IPS DF 6.9 (cell line): Measurements from ENCODE around the gene AFF3.

Experiments used
- DNase-seq: peaks from one replicate; pipeline ENCODE4 v3.0.0-alpha.2; 2013; ENCODE audit warnings: low read depth, low spot score
- H3K27ac ChIP-seq: one replicate; pipeline ENCODE4 v1.5.1; 2013; ENCODE audit warnings: low read length, control low read depth
- H3K27me3 ChIP-seq: 2 replicates; pipeline ENCODE4 v1.6.1; 2013; ENCODE audit warnings: mild to moderate bottlenecking, low read length; ENCODE audit not compliant: control insufficient read depth, insufficient read depth
- H3K36me3 ChIP-seq: 2 replicates; pipeline ENCODE4 v1.6.1; 2013; ENCODE audit warnings: low read length; ENCODE audit not compliant: control insufficient read depth, insufficient read depth
- H3K4me1 ChIP-seq: 2 replicates; pipeline ENCODE4 v1.6.1; 2013; ENCODE audit warnings: low read length; ENCODE audit not compliant: control insufficient read depth, insufficient read depth
- H3K4me3 ChIP-seq: 2 replicates; pipeline ENCODE4 v1.5.1; 2013; ENCODE audit warnings: mild to moderate bottlenecking, low read length
- H3K9me3 ChIP-seq: 2 replicates; pipeline ENCODE4 v1.6.1; 2013; ENCODE audit warnings: low read length, inconsistent platforms; ENCODE audit not compliant: control insufficient read depth, insufficient read depth
- WGBS: extraction: QIAGEN DNeasy Blood & Tissue Kit; methylation state at CpG from one replicate; pipeline ENCODE4 v1.1.7; 2013; ENCODE audit warnings: mixed read lengths, missing lambda C conversion rate; ENCODE audit not compliant: insufficient read length, insufficient coverage; 5-methylcytosine and 5-hydroxymethylcytosine counted together

AFF3 gene

DNA sequence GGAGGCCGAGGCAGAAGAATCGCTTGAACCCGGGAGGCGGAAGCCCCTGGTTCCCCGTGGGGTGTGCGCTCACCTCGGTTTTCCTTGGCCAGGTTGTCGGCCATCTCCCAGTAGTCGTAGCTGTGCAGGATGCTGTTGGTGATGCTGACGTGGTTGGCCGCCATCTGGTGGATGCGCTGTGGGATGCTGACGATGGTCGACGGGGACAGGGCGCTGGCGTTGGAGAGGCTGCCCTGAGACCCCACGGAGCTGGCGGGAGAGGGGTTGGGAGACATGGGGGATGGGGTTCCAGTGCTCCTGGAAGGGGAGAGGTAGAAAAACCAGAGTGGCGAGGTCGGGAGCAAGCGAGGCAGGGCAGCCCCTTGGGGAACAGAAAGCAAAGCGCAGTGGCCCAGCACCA, 588.2 kb downstream of the AFF3 start:
- Histone ChIP-seq H3K36me3 (no peaks in the 10 kb centered on the region), H3K27ac (no peak overlapping the region), H3K4me1 (no peaks in the 10 kb centered on the region), H3K4me3 (no peak overlapping the region), H3K27me3 (no peaks in the 10 kb centered on the region), H3K9me3 (no peaks in the 10 kb centered on the region)
- DNase-seq = peak; percentile 50
- WGBS = no CpG with 5 or more reads among the region's 23 CpGs

- Histone ChIP-seq H3K27me3 (no peaks in the 10 kb centered on the region), H3K36me3 (no peaks in the 10 kb centered on the region), H3K4me1 (no peaks in the 10 kb centered on the region), H3K27ac (no peak overlapping the region), H3K4me3 (no peak overlapping the region), H3K9me3 (no peaks in the 10 kb centered on the region)
- no CpG with 5 or more reads among the region's 2 CpGs for WGBS
- DNase-seq = no peak
Observed at GRCh38 chr2:99552529-99552928, 589.9 kb downstream of the AFF3 start.

DNA sequence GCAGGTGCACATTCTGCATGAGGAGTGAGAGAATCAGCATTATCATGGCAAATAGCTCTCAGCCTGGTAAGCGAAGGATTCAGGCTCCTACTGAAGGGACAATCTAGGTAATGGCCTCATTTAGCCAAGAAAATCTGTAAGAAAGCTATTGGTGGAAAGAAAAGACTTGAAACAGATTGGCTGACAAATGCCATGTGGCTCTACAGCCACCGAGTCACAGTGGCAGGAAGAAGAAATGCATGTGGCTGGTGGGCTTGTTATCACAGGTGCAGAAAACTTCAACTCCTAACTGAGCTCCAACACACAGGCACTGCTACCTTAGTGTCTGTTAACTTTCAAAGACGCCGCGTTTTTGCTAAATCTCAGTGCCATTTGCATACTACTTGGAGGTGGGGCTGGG, 592.0 kb downstream of the AFF3 start:
- H3K9me3 ChIP-seq = no peaks in the 10 kb centered on the region
- no peaks in the 10 kb centered on the region for H3K4me1 ChIP-seq
- H3K4me3 ChIP-seq = no peak overlapping the region
- no peak for DNase-seq
- no peaks in the 10 kb centered on the region for H3K36me3 ChIP-seq
- H3K27ac ChIP-seq = no peak overlapping the region
- WGBS = no CpG with 5 or more reads among the region's 5 CpGs
- no peaks in the 10 kb centered on the region for H3K27me3 ChIP-seq

- H3K27ac ChIP-seq = no peak overlapping the region
- H3K4me1 ChIP-seq = no peaks in the 10 kb centered on the region
- H3K36me3 ChIP-seq = no peaks in the 10 kb centered on the region
- WGBS = no CpG with 5 or more reads among the region's 3 CpGs
- DNase-seq = no peak
- H3K27me3 ChIP-seq = no peaks in the 10 kb centered on the region; the same call in 1 of the 2 replicates
- H3K9me3 ChIP-seq = no peaks in the 10 kb centered on the region
- no peak overlapping the region for H3K4me3 ChIP-seq
Observed at GRCh38 chr2:99545604-99546003, 596.8 kb downstream of the AFF3 start.

DNA sequence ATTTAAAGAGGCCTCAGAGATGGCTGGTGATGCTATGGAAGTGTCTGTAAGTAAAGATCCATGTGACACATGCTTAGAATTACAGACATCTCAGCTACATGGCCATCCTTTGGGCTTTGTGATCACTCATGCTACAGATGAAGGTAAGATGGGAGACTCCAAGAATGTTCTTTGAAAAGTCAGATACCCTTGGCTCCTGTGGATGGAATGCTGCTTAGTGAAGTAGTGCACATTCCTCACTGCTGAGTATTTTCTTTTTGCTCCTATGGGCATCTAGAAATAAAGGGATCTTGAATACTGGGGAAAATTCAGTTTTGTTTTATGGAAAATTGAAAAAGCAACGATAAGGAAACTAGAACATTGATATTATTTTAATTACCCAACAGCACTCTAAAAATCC, 597.3 kb downstream of the AFF3 start:
- no CpG with 5 or more reads among the region's 1 CpG for WGBS
- no peak for DNase-seq
- Histone ChIP-seq H3K4me3 (no peak overlapping the region), H3K27ac (no peak overlapping the region), H3K4me1 (no peaks in the 10 kb centered on the region), H3K27me3 (no peaks in the 10 kb centered on the region; the same call in 1 of the 2 replicates), H3K36me3 (no peaks in the 10 kb centered on the region), H3K9me3 (no peaks in the 10 kb centered on the region)

DNA sequence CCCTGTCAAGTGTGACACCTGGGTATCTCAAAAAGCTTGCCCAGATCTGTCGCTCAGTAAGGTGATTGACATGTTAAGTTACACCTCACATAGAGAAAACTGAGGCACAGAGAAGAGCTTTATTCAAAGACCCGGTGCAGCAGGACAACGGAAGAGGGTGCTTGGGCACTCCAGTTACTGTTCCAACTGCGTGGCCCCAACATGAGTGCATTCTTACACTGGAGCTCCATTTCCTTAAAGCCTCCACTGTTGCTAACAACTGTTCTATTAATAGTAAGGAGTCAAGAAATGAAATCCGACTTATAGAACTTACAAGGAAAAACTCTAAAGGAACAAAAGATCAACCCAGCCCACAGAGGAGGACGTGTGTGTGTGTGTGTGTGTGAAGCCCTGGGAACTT, 597.8 kb downstream of the AFF3 start:
- Histone ChIP-seq H3K27ac (no peak overlapping the region), H3K4me1 (no peaks in the 10 kb centered on the region), H3K9me3 (no peaks in the 10 kb centered on the region), H3K27me3 (no peaks in the 10 kb centered on the region; the same call in 1 of the 2 replicates), H3K4me3 (no peak overlapping the region), H3K36me3 (no peaks in the 10 kb centered on the region)
- no CpG with 5 or more reads among the region's 6 CpGs for WGBS
- DNase-seq = no peak

DNA sequence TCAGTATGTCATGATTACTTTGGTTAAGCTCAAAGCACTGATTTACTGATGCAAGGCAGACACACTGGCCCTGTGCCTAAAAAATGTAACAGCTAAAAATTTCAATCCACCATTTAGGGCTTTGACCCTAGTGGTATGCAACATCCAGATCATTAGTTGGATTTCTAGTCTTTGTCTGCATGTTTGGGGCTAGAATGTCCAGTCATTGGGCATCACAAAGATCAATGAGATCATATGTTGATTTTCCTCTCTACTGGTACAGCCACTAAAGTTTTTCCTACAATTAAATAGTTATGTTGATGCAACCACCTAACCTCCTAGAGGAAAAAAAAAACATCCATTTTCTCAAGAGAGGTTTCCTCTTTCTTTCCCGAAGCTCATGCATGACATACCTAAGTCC, 599.1 kb downstream of the AFF3 start:
- Histone ChIP-seq H3K4me3 (no peak overlapping the region), H3K27me3 (no peaks in the 10 kb centered on the region; the same call in 1 of the 2 replicates), H3K36me3 (no peaks in the 10 kb centered on the region), H3K27ac (no peak overlapping the region), H3K9me3 (no peaks in the 10 kb centered on the region), H3K4me1 (no peaks in the 10 kb centered on the region)
- no CpG with 5 or more reads among the region's 1 CpG for WGBS
- no peak for DNase-seq

GRCh38 chr2:99537910-99538485, 604.4 kb downstream of the AFF3 start:
- H3K4me3 ChIP-seq = no peak overlapping the region
- H3K4me1 ChIP-seq = no peaks in the 10 kb centered on the region
- no peak for DNase-seq

GRCh38 chr2:99524056-99524455, 618.3 kb downstream of the AFF3 start:
- H3K36me3 ChIP-seq = no peaks in the 10 kb centered on the region
- H3K4me3 ChIP-seq = no peak overlapping the region
- H3K27ac ChIP-seq = no peak overlapping the region
- no peaks in the 10 kb centered on the region for H3K9me3 ChIP-seq
- no peak for DNase-seq
- no CpG with 5 or more reads among the region's 2 CpGs for WGBS
- H3K27me3 ChIP-seq = no peaks in the 10 kb centered on the region
- H3K4me1 ChIP-seq = no peaks in the 10 kb centered on the region

More at GRCh38 chr2:99537910-99538485, 604.4 kb downstream of the AFF3 start:
- no CpG with 5 or more reads among the region's 4 CpGs for WGBS
- Histone ChIP-seq H3K9me3 (no peaks in the 10 kb centered on the region), H3K27ac (no peak overlapping the region), H3K27me3 (no peaks in the 10 kb centered on the region; the same call in 1 of the 2 replicates), H3K36me3 (no peaks in the 10 kb centered on the region)

DNA sequence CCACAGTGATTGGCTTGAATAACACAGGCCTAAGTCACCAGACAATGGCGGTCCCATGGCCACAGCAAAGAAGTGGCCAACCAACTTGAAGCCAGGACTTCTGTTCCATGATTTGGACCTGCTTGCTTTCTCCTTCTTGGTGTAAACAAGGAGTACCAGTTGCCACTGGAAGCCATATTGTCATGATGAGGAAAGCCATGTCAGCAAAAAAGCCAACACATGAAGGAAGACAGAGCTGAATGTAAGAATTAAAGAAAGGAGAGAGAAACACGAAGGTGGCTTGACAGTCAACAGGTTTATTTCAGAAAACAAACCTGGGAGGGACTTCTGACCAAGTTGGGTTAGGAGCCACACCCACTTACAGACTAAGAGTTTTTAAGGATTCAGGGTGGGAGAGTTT, 620.2 kb downstream of the AFF3 start:
- Histone ChIP-seq H3K9me3 (no peaks in the 10 kb centered on the region), H3K4me1 (no peaks in the 10 kb centered on the region), H3K27me3 (no peaks in the 10 kb centered on the region), H3K4me3 (no peak overlapping the region), H3K36me3 (no peaks in the 10 kb centered on the region), H3K27ac (no peak overlapping the region)
- DNase-seq = no peak
- no CpG with 5 or more reads among the region's 2 CpGs for WGBS

- WGBS = no CpG with 5 or more reads among the region's 3 CpGs
- DNase-seq = no peak
Observed at GRCh38 chr2:99520813-99521212, 621.6 kb downstream of the AFF3 start.

More at GRCh38 chr2:99520813-99521212, 621.6 kb downstream of the AFF3 start:
- Histone ChIP-seq H3K4me3 (no peak overlapping the region), H3K36me3 (no peaks in the 10 kb centered on the region), H3K27ac (no peak overlapping the region), H3K27me3 (no peaks in the 10 kb centered on the region), H3K9me3 (no peaks in the 10 kb centered on the region), H3K4me1 (no peaks in the 10 kb centered on the region)
